T-helper 9 cell (primary cell): ENCODE measurements around the gene EP300.
"Not testable (repeated sequence)": the region's sequence is repeated elsewhere in the genome, so short reads cannot be mapped to it uniquely, and the experiment has no call there.

Source experiments
- DNase-seq: peaks from one replicate; pipeline ENCODE4 v3.0.0-alpha.2; 2020
- total RNA-seq, 2 donors: gene quantifications; one replicate each; lab custom pipeline; 2026; lab: John Stamatoyannopoulos, UW

EP300 gene
- total RNA-seq = 145 to 200 reads per million in 2 donors

GRCh38 chr22:41092023-41092817 lies at the start of gene EP300:
EP300 (plus strand) TSS chr22:41092592; CDS start chr22:41093005, 413 bp downstream.
- DNase-seq = peak; percentile 83

GRCh38 chr22:41043722-41044121 lies 48.7 kb upstream of the EP300 start:
- DNase-seq = no peak

- not testable (repeated sequence) for DNase-seq
These were observed 46.8 kb upstream of the EP300 start for GRCh38 chr22:41045575-41045974.

GRCh38 chr22:41047801-41048211 lies 44.6 kb upstream of the EP300 start:
- DNase-seq = no peak

- not testable (repeated sequence) for DNase-seq
These were observed 44.0 kb upstream of the EP300 start for GRCh38 chr22:41048345-41048744.

- DNase-seq = no peak
These were observed 43.3 kb upstream of the EP300 start for GRCh38 chr22:41048791-41049717.

GRCh38 chr22:41049795-41050194 lies 42.6 kb upstream of the EP300 start:
- not testable (repeated sequence) for DNase-seq

GRCh38 chr22:41050883-41051282 lies 41.5 kb upstream of the EP300 start:
- DNase-seq = no peak

GRCh38 chr22:41052661-41053490 lies 39.5 kb upstream of the EP300 start:
- DNase-seq = no peak

- DNase-seq = no peak
These were observed 35.3 kb upstream of the EP300 start for GRCh38 chr22:41057076-41057475.

- DNase-seq = no peak
These were observed 30.2 kb upstream of the EP300 start for GRCh38 chr22:41062146-41062545.

- not testable (repeated sequence) for DNase-seq
These were observed 28.1 kb upstream of the EP300 start for GRCh38 chr22:41064326-41064725.

GRCh38 chr22:41066341-41066740 lies 26.1 kb upstream of the EP300 start:
- not testable (repeated sequence) for DNase-seq

GRCh38 chr22:41067968-41068367 lies 24.4 kb upstream of the EP300 start:
- DNase-seq = not testable (repeated sequence)

- no peak for DNase-seq
These were observed 21.6 kb upstream of the EP300 start for GRCh38 chr22:41070665-41071331.

GRCh38 chr22:41074061-41074460 lies 18.3 kb upstream of the EP300 start:
- no peak for DNase-seq

GRCh38 chr22:41074466-41074865 lies 17.9 kb upstream of the EP300 start:
- no peak for DNase-seq

- no peak for DNase-seq
These were observed 17.3 kb upstream of the EP300 start for GRCh38 chr22:41074941-41075710.

GRCh38 chr22:41075946-41076345 lies 16.4 kb upstream of the EP300 start:
- no peak for DNase-seq

GRCh38 chr22:41076857-41077256 lies 15.5 kb upstream of the EP300 start:
- no peak for DNase-seq

- DNase-seq = no peak
These were observed 13.5 kb upstream of the EP300 start for GRCh38 chr22:41078931-41079330.
